C4-2B (cell line): ENCODE data around the gene KAZN.

Source experiments
- H3K27ac ChIP-seq: fragments of 450-650 bp; 2 replicates; pipeline ENCODE4 v1.5.1; 2017
- CTCF ChIP-seq: fragments of 450-650 bp; conservative IDR thresholded peaks from 2 replicates; pipeline ENCODE4 v1.5.1; 2017; ENCODE audit warnings: mild to moderate bottlenecking
- ZFX ChIP-seq: fragments of 450-650 bp; IDR thresholded peaks from 2 replicates; pipeline ENCODE4 v1.6.1; 2017

Gene KAZN

DNA sequence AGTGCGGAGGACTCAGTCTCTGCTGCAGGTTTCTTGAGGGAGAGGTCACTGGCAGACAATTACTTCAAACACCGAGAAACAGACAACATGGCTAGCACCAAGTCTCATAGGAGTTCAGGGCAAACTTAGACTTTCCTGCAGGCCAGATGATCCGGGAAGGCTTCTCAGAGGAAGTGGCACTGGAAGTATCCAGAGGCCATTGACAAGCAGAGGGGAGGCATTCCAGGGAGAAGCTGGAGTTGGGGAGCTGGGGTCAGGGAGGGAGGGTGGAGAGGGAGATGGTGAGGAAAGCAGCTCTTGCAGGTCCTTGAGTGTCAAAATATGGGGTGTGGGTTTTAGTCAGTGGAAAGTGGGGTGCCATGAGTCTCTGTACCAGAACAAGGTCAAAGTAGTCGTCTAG lies 147.9 kb downstream of the KAZN start:
- no peak overlapping the region for H3K27ac ChIP-seq

DNA sequence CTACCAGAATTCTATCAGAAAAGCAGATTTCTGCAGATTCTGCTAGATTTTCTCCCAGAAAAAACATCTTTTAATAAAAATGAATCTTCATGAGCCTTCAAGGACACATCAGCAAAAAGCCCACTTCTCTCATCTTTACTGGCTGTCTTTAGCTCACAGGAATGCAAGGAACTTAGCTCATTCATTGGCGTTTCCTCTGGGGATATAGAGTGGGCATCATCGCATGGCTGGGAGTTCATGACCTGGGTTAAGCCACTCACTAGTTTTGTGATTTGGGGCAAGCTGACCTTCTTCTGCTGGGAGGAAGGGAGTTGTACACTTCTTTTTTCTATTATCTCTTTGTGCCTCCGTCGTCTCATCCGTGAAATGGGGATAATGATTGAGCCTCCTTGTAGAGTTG lies 149.7 kb downstream of the KAZN start:
- TF ChIP-seq ZFX (no peak), CTCF (no peak)
- no peak overlapping the region for H3K27ac ChIP-seq

More for the DNA sequence above, 147.9 kb downstream of the KAZN start:
- TF ChIP-seq CTCF = no peak
- TF ChIP-seq ZFX = no peak

DNA sequence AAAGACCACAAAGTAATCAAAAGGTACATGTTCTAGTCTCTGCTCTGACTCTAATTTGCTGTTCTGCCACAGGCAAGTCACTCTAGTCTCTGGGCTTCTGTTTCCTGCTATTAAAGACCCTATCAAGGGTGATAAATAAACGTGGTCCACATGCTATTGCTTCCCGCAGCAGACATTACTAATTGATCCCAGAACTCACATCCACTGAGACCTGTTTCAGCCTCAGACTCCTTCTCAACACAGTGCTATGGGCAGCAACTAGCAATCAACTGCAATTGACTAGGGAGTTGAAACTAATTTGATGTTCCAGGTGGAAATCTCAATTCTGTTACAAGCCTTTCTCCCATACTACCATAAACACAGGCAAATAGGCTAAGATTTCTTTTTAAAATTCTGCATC lies 150.5 kb downstream of the KAZN start:
- TF ChIP-seq CTCF (no peak), ZFX (no peak)
- no peak overlapping the region for H3K27ac ChIP-seq

DNA sequence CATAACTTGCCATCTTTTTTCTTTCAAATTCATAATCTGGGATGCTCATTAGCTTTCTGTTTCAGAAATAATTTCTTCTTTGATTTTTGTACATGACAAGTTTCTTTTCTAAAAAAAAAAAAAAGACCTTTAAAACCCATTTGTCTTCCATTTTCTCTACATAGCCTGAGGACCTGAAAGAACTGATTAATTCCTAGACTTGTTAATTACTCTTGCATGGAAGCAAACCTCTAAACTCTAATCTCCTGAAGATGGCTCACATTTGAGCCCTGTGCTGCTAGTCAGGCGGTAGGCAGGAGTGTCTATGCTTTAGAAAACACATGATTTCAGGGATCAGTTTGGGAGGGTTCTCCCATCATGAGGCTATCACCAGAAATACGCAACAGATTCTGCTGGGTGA lies 152.0 kb downstream of the KAZN start:
- no peak overlapping the region for H3K27ac ChIP-seq

GRCh38 chr1:14755518-14756252 lies 157.2 kb downstream of the KAZN start:
- no peak for TF ChIP-seq ZFX
- no peak for TF ChIP-seq CTCF
- H3K27ac ChIP-seq = no peak overlapping the region

More for the DNA sequence above, 152.0 kb downstream of the KAZN start:
- TF ChIP-seq CTCF = no peak
- TF ChIP-seq ZFX = no peak

DNA sequence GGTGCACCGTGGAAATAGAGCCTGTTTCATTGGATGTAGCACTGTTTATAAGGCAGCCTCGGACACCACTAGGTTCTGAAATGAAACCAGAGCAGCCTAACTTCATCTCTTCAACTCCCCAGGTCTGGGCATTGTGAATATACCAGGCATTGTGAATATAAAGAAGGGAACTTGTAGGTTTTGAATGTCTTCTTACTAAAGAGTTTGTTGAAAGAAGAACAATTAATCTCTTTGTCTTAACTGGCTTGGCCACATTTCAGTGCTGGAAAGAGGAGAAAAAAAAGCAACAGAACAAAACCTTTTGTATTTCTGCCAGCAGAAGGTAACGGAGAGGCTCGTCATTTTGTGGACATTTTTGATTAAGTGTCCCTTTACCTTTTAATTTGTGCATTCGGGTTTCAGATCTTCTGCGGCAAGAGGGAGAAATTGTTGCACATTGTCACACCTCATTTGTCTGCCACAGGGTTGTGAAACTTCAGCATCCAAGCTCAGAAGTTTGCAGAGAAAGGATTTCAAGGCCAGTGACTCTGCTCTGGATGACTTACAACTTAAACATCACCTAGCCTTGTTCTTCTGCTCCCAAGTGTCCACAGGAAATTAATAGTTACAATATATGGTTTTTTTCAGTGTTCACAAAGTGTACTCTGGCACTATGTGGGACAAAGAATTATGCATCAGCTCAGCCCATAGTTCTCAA lies 158.3 kb downstream of the KAZN start:
- TF ChIP-seq ZFX = no peak
- no peak for TF ChIP-seq CTCF
- no peak overlapping the region for H3K27ac ChIP-seq

GRCh38 chr1:14757286-14757625 lies 158.8 kb downstream of the KAZN start:
- TF ChIP-seq CTCF (no peak), ZFX (no peak)

More at GRCh38 chr1:14757286-14757625, 158.8 kb downstream of the KAZN start:
- no peak overlapping the region for H3K27ac ChIP-seq
